Osteoblast (primary cell): ENCODE results near the gene S100A3. TPM values are rescaled to one million over a fixed set of nuclear protein-coding genes. Genes with fewer than 3 reads are reported as not detected.

Experiments
- DNase-seq: peaks from one replicate; pipeline ENCODE4 v3.0.0; 2011; ENCODE audit warnings: low spot score, mixed read lengths; ENCODE audit not compliant: insufficient read length; ENCODE audit errors: missing footprints
- H2AFZ ChIP-seq: 2 replicates; pipeline ENCODE4 v1.6.0; 2011; ENCODE audit warnings: mild to moderate bottlenecking, low read length
- H3K27ac ChIP-seq: 2 replicates; pipeline ENCODE4 v1.5.1; 2011; ENCODE audit warnings: mild to moderate bottlenecking, low read depth, low read length, moderate library complexity
- H3K27me3 ChIP-seq: 2 replicates; pipeline ENCODE4 v1.6.0; 2012; ENCODE audit warnings: mild to moderate bottlenecking, control low read depth, inconsistent platforms, low read length, moderate library complexity; ENCODE audit not compliant: insufficient read depth
- H3K36me3 ChIP-seq: 2 replicates; pipeline ENCODE4 v1.5.1; 2011; ENCODE audit warnings: mild to moderate bottlenecking, low read length, control low read depth, moderate library complexity; ENCODE audit not compliant: insufficient read depth
- H3K4me1 ChIP-seq: 2 replicates; pipeline ENCODE4 v1.5.1; 2011; ENCODE audit warnings: mild to moderate bottlenecking, low read length, control low read depth, moderate library complexity; ENCODE audit not compliant: insufficient read depth
- H3K4me2 ChIP-seq: 2 replicates; pipeline ENCODE4 v1.6.0; 2011; ENCODE audit warnings: mild to moderate bottlenecking, low read length; ENCODE audit not compliant: insufficient read depth
- H3K4me3 ChIP-seq: fragments of 200-600 bp; sonication (generic); 3 replicates; pipeline ENCODE4 v1.5.1; 2012; ENCODE audit warnings: mild to moderate bottlenecking, low read length, inconsistent platforms; ENCODE audit not compliant: insufficient read depth
- H3K79me2 ChIP-seq: 2 replicates; pipeline ENCODE4 v1.6.0; 2012; ENCODE audit warnings: mild to moderate bottlenecking, low read length, control low read depth, inconsistent platforms; ENCODE audit not compliant: insufficient read depth
- H3K9me3 ChIP-seq: 2 replicates; pipeline ENCODE4 v1.5.1; 2011; ENCODE audit warnings: low read depth, low read length, control low read depth
- H4K20me1 ChIP-seq: 2 replicates; pipeline ENCODE4 v1.6.0; 2012; ENCODE audit warnings: mild to moderate bottlenecking, low read length, control low read depth; ENCODE audit not compliant: insufficient read depth
- total RNA-seq: library from RNA; depleted of rRNA; stranded (reverse); fragments of >200 nt; gene quantifications from 2 replicates; pipeline ENCODE4 v1.2.3, GENCODE V29; 2012
- TF ChIP-seq, protein P1 (sequence below): IDR thresholded peaks from 2 replicates; pipeline ENCODE4 v1.5.1; 2011; ENCODE audit warnings: mild to moderate bottlenecking, low read depth, low read length, moderate library complexity; ENCODE audit errors: extremely low read depth

S100A3 gene
- total RNA-seq, 1 donor: 7.6 TPM

DNA sequence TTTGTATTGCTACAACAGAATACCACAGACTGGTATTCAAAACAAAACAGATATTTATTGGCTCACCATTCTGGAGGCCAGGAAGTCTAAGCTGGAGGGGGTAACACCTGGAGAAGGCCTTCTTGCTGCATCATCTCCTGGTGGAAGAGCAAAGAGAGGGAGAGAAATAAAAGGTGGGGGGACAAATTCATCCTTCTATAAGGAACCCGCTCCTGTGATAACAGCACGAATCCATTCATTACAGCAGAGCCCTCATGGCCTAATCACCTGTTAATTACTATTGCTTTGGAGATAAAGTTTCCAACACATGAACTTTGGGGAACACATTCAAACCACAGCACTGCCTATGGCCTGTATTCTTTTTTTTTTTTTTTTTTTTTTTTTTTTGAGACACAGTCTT, 11.2 kb upstream of the S100A3 start:
- no peak overlapping the region for H2AFZ ChIP-seq
- peaks cover 1% of the 10 kb centered on the region for H3K4me1 ChIP-seq
- TF ChIP-seq, protein P1, sequence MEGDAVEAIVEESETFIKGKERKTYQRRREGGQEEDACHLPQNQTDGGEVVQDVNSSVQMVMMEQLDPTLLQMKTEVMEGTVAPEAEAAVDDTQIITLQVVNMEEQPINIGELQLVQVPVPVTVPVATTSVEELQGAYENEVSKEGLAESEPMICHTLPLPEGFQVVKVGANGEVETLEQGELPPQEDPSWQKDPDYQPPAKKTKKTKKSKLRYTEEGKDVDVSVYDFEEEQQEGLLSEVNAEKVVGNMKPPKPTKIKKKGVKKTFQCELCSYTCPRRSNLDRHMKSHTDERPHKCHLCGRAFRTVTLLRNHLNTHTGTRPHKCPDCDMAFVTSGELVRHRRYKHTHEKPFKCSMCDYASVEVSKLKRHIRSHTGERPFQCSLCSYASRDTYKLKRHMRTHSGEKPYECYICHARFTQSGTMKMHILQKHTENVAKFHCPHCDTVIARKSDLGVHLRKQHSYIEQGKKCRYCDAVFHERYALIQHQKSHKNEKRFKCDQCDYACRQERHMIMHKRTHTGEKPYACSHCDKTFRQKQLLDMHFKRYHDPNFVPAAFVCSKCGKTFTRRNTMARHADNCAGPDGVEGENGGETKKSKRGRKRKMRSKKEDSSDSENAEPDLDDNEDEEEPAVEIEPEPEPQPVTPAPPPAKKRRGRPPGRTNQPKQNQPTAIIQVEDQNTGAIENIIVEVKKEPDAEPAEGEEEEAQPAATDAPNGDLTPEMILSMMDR: no peak
- no peaks in the 10 kb centered on the region for H3K79me2 ChIP-seq
- H4K20me1 ChIP-seq: no peaks in the 10 kb centered on the region
- H3K27me3 ChIP-seq: no peaks in the 10 kb centered on the region
- DNase-seq: no peak
- no peaks in the 10 kb centered on the region for H3K9me3 ChIP-seq
- no peak overlapping the region for H3K4me3 ChIP-seq
- H3K27ac ChIP-seq: no peak overlapping the region
- no peak overlapping the region for H3K4me2 ChIP-seq
- no peaks in the 10 kb centered on the region for H3K36me3 ChIP-seq

DNA sequence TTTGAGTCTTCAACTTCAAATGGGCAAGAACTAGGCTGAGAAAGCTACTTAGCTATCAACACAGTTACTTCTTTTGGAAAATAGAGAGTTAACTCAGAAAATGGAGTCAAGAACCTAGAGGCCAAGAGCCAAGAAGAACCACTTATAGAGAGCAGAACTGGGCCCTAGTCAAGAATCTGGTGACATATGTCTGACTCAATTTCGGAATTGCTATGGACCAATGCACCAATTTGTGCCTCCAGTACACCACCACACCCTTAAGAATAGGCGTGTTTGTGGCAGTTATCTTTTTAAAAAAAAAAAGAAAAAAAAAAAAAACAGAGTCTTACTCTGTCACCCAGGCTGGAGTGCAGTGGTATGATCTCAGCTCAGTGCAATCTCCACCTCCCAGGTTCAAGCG, 8.8 kb upstream of the S100A3 start:
- H4K20me1 ChIP-seq: no peaks in the 10 kb centered on the region
- H3K36me3 ChIP-seq: no peaks in the 10 kb centered on the region
- no peak overlapping the region for H3K4me2 ChIP-seq
- peaks cover 7% of the 10 kb centered on the region for H3K4me1 ChIP-seq
- no peak overlapping the region for H2AFZ ChIP-seq
- TF ChIP-seq, protein P1: no peak
- DNase-seq: no peak
- no peak overlapping the region for H3K27ac ChIP-seq
- H3K79me2 ChIP-seq: no peaks in the 10 kb centered on the region
- no peak overlapping the region for H3K4me3 ChIP-seq
- no peaks in the 10 kb centered on the region for H3K27me3 ChIP-seq
- no peaks in the 10 kb centered on the region for H3K9me3 ChIP-seq

DNA sequence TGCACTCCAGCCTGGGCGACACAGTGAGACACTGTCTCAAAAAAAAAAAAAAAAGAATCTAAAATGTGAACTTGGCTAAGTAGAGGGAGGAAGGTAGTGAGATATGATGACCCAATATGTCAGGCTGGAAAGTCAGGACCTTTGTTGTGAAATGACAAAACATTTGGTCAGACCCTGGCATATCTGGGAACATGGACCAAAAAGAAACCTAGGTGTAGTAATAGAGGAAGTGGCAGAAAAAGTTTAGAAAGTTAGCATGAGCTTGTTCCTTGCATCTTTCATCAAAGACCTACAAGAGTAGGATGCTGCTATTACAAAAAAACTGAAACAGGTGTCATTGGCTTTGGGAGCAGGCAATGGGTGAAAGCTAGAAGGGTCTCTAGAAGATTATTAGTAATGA, 7.3 kb upstream of the S100A3 start:
- Histone ChIP-seq H3K27ac (no peak overlapping the region), H3K4me2 (no peak overlapping the region), H3K36me3 (no peaks in the 10 kb centered on the region), H2AFZ (no peak overlapping the region), H4K20me1 (no peaks in the 10 kb centered on the region), H3K4me3 (no peak overlapping the region), H3K4me1 (peaks cover 7% of the 10 kb centered on the region), H3K79me2 (no peaks in the 10 kb centered on the region), H3K9me3 (no peaks in the 10 kb centered on the region), H3K27me3 (no peaks in the 10 kb centered on the region)
- TF ChIP-seq, protein P1: no peak
- DNase-seq: no peak

DNA sequence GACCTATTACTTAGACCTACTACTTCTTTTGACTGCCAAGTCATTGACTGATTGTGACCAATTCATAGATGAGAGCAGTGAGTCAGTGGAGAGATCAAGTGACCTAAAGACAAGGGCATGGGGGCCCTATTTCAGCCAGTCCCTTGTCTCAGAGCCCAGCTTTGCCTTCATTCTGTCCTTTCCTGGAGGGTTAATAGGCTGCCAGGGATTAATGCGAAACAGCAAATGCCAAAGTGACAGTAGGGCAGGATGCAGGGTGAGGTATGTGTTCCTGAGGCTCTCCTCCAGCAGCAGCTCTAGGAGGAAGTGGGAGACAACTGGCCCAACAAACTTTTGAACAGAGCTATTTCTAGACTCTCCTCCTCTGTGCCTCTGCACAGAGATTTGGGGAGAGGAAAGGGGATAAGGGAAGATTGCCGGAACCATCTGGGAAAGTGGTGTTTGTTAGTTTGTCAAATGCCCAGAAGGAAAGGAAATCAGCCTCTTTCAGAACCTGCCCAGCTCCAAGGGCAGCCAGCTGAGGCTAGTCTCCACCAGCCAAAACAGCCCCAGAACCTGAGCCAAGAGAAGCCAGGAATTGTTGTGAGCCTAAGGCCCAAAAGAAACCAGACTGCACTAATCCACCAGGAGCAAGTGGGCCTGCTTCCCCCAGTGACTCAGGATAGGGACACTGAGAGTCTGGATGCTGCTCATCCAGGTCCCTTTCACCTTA, 4.9 kb upstream of the S100A3 start:
- TF ChIP-seq, protein P1: no peak
- no peaks in the 10 kb centered on the region for H3K27me3 ChIP-seq
- H3K36me3 ChIP-seq: no peaks in the 10 kb centered on the region
- H3K9me3 ChIP-seq: no peaks in the 10 kb centered on the region
- no peak for DNase-seq
- H4K20me1 ChIP-seq: no peaks in the 10 kb centered on the region
- H3K4me3 ChIP-seq: no peak overlapping the region
- no peak overlapping the region for H3K4me2 ChIP-seq
- peak overlapping the region; percentile 47 for H2AFZ ChIP-seq
- H3K79me2 ChIP-seq: no peaks in the 10 kb centered on the region
- H3K27ac ChIP-seq: no peak overlapping the region
- H3K4me1 ChIP-seq: peaks cover 19% of the 10 kb centered on the region
